GM19193 (cell line): ENCODE results near the gene WWOX.

ENCODE experiments used
- POLR2A ChIP-seq: IDR thresholded peaks from 4 replicates; pipeline ENCODE4 v1.6.1; 2011; ENCODE audit not compliant: insufficient read depth, insufficient read length; ENCODE audit errors: extremely low read depth

WWOX gene

GRCh38 chr16:79168321-79168720 is 1068.9 kb downstream of the WWOX start:
- no peak for TF ChIP-seq POLR2A

- no peak for TF ChIP-seq POLR2A
These were observed 1069.8 kb downstream of the WWOX start for GRCh38 chr16:79169239-79169638.

GRCh38 chr16:79170555-79171246 is 1071.2 kb downstream of the WWOX start:
- TF ChIP-seq POLR2A, result no peak

GRCh38 chr16:79171504-79171903 is 1072.0 kb downstream of the WWOX start:
- TF ChIP-seq POLR2A, result no peak

- no peak for TF ChIP-seq POLR2A
These were observed 1072.7 kb downstream of the WWOX start for GRCh38 chr16:79171931-79172705.

GRCh38 chr16:79172976-79173500 is 1073.6 kb downstream of the WWOX start:
- TF ChIP-seq POLR2A, result no peak

- no peak for TF ChIP-seq POLR2A
These were observed 1074.5 kb downstream of the WWOX start for GRCh38 chr16:79173919-79174318.

- TF ChIP-seq POLR2A, result no peak
These were observed 1076.0 kb downstream of the WWOX start for GRCh38 chr16:79175286-79176057.

- no peak for TF ChIP-seq POLR2A
These were observed 1077.6 kb downstream of the WWOX start for GRCh38 chr16:79177018-79177417.

GRCh38 chr16:79181419-79181818 is 1082.0 kb downstream of the WWOX start:
- no peak for TF ChIP-seq POLR2A

- no peak for TF ChIP-seq POLR2A
These were observed 1083.2 kb downstream of the WWOX start for GRCh38 chr16:79182616-79183015.

GRCh38 chr16:79183571-79183970 is 1084.1 kb downstream of the WWOX start:
- TF ChIP-seq POLR2A, result no peak

GRCh38 chr16:79184464-79185030 is 1085.1 kb downstream of the WWOX start:
- no peak for TF ChIP-seq POLR2A

GRCh38 chr16:79185711-79186110 is 1086.3 kb downstream of the WWOX start:
- TF ChIP-seq POLR2A, result no peak

- TF ChIP-seq POLR2A, result no peak
These were observed 1086.7 kb downstream of the WWOX start for GRCh38 chr16:79186196-79186595.
